HepG2 (cell line): ENCODE measurements around the gene RBP5.

Source experiments
- FOXA3 ChIP-seq: IDR thresholded peaks from 2 replicates; pipeline ENCODE4 v1.6.1; 2016; ENCODE audit warnings: missing genetic modification reagents, missing compliant biosample characterization
- MYC ChIP-seq: sonication (generic); formaldehyde crosslinking; IDR thresholded peaks from 2 replicates; pipeline ENCODE4 v1.9.0; 2021; ENCODE audit warnings: missing genetic modification reagents, borderline replicate concordance
- NFIC ChIP-seq: IDR thresholded peaks from 2 replicates; pipeline ENCODE4 v1.6.1; 2012; ENCODE audit warnings: mild to moderate bottlenecking, low read length, inconsistent platforms
- PRDM15 ChIP-seq: sonication (generic); formaldehyde crosslinking; IDR thresholded peaks from 2 replicates; pipeline ENCODE4 v1.4.0; 2020; ENCODE audit warnings: missing genetic modification reagents
- TBX3 ChIP-seq: fragments of 450-650 bp; IDR thresholded peaks from 2 replicates; pipeline ENCODE4 v1.6.1; 2017; ENCODE audit warnings: antibody characterized with exemption, mild to moderate bottlenecking, inconsistent platforms, borderline replicate concordance
- ZFP36 ChIP-seq: fragments of 150-350 bp; IDR thresholded peaks from 2 replicates; pipeline ENCODE4 v1.6.1; 2018; ENCODE audit warnings: borderline replicate concordance, low read length, low read depth; ENCODE audit not compliant: partially characterized antibody
- ZNF788 ChIP-seq: sonication (generic); formaldehyde crosslinking; IDR thresholded peaks from 2 replicates; pipeline ENCODE4 v1.5.0; 2020; ENCODE audit warnings: mild to moderate bottlenecking, missing genetic modification reagents, borderline replicate concordance
- ZUFSP ChIP-seq: sonication (generic); formaldehyde crosslinking; IDR thresholded peaks from 2 replicates; pipeline ENCODE4 v1.9.0; 2021; ENCODE audit warnings: missing genetic modification reagents, mild to moderate bottlenecking, borderline replicate concordance

DNA sequence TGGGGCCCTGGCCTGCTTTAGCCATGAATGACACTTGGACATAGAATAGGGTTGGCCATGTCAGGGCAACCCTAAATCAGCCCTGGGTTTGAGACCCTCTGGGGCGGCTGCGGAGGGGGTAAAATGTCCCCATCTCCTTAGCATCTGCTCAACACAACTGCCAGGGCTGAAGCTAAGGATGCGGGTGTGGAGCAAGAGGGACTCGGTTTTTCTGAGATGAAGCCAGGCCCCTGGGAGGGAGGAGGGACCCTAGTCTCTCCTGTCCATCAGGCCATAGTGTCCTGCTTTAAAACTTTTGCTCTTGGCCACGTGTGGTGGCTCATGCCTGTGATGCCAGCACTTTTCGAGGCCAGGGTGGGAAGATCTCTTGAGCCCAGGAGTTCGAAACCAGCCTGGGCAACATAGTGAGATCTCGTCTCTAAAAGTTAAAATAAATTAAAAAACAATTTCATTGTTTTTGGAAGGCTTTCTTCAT lies 35.7 kb downstream of the RBP5 start:
- no peak for TF ChIP-seq MYC
- no peak for TF ChIP-seq ZUFSP
- TF ChIP-seq ZFP36 = no peak
- TF ChIP-seq ZNF788 (CRISPR knock-in tag) = no peak
- no peak for TF ChIP-seq NFIC
- no peak for TF ChIP-seq PRDM15
- TF ChIP-seq FOXA3 = no peak
- TF ChIP-seq TBX3 = no peak
